ENCODE measurements around the gene CAMTA1. TPM values are rescaled to one million over a fixed set of nuclear protein-coding genes. Genes with fewer than 3 reads are reported as not detected.
"Not testable (repeated sequence)": the region's sequence is repeated elsewhere in the genome, so short reads cannot be mapped to it uniquely, and the experiment has no call there.

Gene CAMTA1
- total RNA-seq, 1 donor from 2014 or later, result 67.9 TPM

DNA sequence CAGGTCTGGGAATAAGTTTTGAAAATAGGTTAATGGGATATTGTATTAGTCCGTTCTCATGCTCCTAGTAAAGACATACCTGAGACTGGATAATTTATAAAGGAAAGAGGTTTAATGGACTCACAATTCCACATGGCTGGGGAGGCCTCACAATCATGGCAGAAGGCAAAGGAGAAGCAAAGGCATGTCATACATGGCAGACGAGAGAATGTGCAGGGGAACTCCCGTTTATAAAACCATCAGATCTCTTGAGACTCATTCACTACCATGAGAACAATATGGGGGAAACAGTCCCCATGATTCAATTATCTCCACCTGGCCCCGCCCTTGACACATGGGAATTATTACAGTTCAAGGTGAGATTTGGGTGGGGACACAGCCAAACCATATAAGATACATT is 60.5 kb downstream of the CAMTA1 start:
- not testable (repeated sequence) for DNase-seq (ENCODE audit: low spot score)

DNA sequence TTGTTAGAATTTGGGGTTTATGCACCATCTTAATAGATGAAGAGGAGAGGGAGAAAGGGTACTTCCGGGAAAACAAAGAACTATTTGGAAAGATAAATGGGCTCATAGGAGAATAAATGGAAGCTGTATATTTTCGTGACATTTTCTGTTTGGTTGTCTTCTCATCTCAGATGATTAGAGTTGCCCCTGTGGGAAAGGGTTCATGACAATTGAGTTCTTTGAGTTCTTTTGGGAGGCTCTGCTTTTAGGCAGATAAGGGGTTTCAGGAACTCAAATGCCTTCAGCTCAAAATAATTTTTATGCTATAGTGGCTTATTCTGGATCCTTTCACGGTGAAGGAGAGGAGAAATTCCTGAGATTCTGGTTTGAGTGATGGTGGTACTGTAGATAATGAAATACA is 63.6 kb downstream of the CAMTA1 start:
- no peak for DNase-seq (ENCODE audit: low spot score)

DNA sequence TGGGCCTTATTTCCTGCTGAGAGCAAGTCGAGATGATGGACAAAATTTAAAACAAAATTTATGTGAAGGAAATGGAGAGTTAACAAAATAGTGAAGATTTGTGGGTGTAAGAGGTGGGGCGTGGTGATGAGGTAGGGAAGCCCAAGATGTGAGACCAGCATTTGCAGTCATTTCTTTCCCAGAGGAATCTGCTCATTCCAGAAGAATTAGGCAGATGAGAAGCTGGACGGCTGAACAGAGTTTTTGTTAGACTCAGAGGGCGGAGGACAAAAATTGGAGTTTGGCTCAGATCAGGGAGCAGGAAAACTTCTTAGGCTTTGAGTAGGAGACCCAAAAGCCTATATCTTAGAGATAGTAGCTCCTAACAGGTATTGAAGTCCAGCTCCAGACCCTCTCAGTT is 65.3 kb downstream of the CAMTA1 start:
- no peak for DNase-seq (ENCODE audit: low spot score)

DNA sequence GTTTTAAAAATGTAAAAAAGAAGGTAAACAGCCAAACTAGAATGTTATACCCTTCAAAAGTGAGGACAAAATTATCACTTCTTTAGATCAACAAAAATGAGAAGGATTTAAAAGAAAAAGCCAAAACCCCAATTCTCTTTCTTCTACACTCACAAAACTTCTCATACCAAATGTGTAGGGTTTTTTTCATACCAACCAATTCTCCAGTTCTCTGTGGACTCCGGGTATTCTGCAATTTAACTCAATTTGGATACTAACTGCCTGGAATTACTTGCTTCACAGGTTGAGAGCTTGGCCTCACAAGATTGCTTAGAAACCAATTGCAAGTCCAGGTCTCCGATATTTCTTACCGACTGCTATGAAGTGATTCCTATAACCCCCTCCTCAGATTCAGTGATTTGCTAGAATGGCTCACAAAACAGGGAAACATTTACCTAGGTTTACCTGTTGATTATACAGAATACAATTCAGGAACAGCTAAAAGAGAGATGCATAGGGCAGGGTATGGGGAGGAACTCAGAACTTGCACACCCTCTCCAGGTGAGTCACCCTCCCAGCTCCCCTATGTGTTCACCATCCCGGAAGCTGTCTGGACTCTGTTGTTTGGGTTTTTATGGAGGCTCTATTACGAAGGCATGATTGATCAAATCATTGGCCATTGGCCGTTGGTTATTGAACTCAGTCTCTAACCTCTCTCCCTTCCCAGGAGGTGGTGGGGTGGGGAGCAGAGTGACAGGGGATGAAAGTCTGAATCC is 67.1 kb downstream of the CAMTA1 start:
- no peak for DNase-seq (ENCODE audit: low spot score)

DNA sequence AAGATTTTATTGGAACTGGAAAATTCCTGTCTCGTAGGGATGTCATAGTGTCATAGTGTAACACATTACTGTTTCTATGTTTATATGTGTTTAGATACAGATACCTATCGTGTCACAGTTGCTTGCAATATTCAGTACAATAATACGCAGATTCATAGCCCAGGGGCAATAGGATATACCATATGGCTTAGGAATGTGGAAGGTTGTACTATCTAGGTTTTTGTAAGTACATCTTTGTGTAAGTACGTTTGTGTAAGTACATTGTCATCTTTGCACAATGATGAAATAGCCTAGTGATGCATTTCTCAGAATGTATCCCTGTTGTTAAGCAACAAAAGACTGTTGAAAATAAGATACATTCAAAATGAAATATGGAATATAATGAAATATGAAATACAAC is 68.9 kb downstream of the CAMTA1 start:
- no peak for DNase-seq (ENCODE audit: low spot score)

DNA sequence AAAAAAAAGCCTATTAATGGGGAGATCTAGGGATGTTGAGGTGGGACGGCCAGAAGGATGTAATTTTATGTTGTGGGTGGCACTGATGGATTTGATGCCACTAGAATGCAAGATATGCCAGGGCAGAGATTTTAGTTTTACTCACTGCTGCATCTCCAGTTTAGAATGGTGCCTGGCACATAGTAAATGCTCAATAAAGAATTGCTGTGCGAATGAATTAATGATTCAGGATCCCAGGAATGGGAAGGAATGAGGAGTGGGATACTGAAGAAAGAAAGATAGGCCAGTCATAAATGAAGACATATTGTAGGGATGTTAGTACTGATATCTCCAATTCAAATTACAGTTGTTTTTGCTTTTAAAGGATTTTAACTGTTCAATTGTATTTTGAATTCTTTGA is 72.6 kb downstream of the CAMTA1 start:
- no peak for DNase-seq (ENCODE audit: low spot score)

DNA sequence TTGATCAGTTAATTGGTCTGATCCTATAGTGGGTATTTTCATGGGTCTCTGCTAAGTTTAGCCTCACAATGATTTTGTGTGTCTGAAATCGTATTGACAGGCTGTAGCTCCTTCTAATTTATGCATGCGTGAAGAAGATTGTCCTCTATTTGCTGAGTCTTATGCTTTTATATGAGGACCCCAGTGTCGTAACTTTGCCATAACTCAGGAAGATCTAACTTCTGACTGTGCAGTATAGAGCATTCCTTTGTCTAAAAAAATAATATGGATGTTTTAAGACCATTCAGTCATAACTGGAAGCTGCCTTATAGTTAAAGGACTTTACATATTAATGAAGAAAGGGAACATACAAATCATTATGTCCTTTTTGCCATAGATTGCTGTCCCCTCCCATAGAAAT is 73.3 kb downstream of the CAMTA1 start:
- DNase-seq (ENCODE audit: low spot score), result no peak

DNA sequence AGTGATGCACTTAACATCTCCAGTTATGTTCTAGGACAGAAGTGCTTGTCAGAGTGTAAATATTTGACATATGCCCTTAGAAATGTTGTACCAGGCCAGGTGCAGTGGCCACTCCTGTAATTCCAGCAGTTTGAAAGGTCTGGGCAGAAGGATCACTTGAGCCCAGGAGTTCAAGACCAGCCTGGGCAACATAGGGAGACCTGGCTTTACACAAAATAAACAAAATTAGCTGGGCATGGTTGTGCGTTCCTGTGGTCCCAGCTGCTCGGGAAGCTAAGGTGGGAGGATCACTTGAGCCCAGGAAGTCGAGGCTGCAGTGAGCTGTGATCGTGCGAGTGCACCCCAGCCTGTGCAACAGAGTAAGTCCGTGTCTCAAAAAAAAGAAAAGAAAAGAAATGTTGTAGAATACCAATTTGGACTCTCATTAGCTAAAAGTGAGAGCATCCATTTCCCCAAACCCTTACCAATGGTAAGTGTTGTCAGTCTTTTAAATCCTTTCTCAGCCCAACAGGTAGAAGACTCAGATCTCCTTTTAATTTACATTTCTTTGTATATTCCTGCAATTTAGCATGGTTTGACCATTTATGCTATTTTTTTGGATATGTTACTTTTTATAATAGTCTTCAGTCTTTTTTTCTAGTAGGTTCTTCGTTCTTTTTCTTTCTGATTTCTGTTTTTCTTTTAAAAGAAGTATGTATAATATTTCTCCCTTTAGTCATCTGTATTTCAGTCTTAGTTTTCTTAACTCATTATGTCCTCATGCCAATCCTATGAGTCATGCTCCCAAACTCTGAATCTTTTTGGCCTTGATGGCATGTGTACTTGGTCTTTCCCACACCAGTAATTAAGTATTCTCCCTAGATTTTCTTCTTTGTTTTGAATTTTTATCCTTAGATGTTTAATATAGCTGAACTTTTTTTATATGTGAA is 74.4 kb downstream of the CAMTA1 start:
- no peak for DNase-seq (ENCODE audit: low spot score)

DNA sequence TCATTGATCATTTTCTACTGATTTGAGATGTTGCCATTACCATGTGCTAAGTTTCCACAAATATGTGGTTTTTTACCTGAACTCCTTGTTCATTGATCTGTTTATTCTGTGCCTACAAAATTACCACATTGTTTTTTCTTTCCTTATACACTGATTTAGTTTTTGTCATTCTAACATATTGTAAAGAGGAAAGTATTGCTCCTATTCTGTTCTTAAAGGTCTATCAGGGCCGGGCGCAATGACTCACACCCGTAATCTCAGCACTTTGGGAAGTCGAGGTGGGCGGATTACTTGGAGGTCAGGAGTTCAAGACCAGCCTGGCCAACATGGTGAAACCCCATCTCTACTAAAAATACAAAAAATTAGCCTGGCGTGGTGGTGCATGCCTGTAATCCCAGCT is 75.1 kb downstream of the CAMTA1 start:
- no peak for DNase-seq (ENCODE audit: low spot score)

DNA sequence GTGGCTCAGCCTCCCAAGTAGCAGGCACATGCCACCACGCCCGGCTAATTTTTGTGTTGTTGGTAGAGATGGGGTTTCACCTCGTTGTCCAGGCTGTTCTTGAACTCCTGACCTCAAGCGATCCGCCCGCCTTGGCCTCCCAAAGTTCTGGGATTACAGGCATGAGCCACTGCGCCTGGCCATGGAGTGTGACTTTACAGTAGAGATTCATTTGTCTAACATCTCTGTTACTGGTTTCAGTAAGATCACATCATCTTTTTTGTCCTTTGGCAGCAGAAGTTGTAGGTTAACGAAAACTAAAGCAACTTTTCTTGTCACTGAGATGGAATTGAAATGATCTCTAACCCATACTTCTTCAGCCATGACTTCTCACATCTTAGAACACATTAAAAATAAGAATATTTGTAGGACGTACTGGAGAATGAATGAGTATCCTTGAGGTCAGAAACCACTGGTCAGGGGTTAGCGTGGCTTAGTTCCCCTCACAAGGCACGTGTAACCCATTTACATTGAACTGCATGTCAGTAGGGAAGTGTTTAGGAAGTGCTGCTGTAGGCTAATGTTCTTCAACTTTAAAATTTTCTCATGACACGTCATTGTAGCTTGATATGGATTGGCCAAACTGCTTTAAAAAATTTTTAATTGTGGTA is 75.9 kb downstream of the CAMTA1 start:
- DNase-seq (ENCODE audit: low spot score), result no peak

DNA sequence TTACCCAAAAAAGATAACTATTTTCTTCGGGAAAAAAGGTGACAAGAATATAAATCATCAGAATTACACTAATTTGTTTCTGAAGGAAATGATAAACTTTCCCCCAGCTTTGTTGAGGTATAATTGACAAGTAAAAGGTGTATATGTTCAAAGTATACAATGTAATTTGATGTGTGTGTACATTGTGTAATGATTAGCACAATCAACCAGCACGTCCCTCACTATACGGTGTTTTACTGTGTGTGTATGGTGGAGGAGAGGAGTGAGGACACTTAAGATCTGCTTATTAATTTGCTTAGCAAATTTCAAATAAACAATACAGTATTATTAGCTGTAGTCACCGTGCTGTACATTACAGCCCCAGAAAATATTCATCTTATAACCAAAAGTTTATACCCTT is 77.7 kb downstream of the CAMTA1 start:
- no peak for DNase-seq (ENCODE audit: low spot score)

DNA sequence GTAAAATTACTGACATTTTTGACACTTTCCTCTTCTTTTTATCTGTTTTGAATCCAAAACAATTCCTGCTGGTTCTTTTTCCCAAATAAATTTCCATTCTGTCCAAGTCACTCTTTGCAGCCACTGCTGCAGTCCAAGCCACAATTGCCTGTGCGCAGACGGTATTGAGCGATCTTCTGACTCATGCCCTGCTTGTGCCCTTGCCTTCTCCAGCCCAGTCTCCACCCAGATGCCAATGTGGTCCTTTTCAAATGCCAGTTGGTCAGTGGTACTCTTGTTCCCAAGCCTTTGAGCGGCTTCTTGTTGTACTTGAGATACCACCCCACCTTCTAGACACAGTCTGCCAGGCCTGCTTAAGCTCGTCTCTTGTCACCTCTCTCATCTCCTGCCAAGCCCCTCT is 78.9 kb downstream of the CAMTA1 start:
- no peak for DNase-seq (ENCODE audit: low spot score)

DNA sequence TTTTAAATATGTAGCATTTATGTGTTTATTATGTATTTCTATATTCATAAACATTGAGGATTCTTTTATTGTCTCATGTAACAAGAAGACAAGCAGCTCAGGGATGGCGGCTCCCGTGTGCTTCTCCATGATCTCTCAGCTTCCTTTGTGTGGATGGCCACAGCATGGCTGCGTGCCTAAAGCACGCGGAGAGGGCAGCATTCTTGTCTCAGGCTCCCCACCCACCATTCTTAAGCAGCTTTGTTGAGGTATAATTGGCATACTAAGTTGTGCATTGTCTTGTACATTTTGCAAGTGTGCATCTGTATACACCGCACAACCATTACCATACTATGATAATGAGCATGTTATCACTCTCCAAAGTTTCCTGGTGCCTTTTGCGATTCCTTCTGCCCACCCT is 81.6 kb downstream of the CAMTA1 start:
- DNase-seq (ENCODE audit: low spot score), result no peak

DNA sequence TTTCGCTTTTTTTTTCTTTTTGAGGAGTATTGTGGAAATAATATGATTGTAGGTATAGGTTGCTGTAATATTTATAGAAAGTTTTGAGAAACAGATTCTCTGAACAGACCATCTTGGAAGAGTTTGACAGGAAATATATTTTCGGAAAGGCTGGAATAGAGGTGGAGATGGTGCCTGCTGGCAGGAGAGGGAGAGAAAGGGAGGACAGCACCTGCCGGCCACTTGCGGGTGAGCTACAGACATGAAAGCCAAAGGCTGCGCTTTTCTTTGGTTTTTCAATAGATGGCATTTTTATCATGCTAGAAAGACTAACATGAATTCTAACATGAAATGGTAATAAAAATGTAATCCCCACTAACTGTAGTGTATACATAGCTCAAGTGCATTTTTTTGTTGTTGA is 82.1 kb downstream of the CAMTA1 start:
- no peak for DNase-seq (ENCODE audit: low spot score)

DNA sequence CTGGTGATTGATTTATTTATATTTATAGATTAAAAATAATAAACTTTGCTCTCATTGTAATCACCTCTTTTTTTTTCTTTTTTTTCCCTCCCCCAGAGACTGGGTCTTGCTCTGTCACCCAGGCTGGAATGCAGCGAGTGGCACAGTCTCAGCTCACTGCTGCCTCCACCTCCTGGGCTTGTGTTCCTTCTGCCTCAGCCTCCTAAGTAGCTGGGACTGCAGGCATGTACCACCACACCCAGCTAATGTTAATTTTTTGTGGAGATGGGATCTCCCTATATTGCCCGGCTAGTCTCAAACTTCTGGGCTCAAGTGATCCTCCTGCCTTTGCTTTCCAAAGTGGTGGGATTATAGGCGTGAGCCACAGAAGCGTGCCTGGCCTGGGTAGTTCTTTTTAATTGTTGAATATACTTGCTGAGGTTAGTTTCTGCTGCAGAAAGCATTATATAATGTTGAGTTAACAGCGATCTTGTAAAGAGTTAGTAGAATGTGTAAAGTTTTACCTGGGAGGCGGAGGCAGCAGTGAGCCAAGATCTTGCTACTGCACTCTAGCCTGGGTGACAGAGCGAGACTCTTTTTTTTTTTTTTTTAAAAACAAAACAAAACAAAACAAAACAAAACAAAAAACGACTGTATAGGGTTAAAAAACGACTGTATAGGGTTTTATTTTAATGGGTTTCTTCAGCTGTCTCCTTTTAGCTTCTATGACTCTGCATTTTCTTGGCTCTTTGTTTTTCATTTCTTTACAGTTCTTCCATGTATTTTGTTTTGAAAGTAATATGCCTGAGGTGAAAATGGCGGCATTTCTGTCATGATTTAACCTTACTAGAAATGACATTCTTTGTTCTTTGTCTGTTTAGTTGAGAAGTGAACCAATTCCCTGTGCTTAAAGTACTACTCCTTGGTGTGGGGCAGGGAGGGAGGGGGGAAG is 82.7 kb downstream of the CAMTA1 start:
- DNase-seq (ENCODE audit: low spot score), result no peak

DNA sequence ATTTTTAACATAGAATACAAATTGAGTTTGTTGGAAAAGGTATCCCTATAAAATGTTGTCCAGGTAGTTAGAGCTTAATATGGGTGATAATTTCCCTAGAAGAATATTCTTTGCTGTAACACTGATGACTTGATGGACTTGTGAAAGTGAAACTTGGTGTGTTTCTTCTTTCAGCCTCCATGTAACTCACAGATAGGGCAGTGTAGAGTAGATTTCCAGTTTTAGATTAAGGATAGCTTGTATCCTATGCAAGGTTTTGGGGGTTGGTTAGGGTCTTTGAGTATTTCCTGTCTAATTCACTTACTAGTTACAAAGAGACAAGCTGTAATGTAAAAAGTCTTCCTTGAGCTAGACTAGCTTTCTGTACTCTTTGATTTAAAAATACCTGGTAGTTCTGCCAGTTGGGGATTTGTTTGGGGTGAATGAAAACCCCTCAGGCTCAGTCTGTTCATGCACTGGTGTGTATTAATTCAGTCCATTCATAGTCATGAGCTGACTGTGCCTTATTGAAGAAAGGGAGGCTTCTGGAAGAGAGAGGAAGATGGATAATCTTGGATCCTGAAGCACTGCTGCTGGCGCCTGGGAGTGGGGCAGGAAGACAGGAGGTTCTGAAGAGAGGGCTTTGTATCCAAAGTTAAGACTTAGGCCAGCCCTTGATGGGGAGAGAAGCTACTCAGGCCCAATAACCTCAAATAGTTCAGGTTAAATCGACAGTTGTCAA is 83.6 kb downstream of the CAMTA1 start:
- no peak for DNase-seq (ENCODE audit: low spot score)

DNA sequence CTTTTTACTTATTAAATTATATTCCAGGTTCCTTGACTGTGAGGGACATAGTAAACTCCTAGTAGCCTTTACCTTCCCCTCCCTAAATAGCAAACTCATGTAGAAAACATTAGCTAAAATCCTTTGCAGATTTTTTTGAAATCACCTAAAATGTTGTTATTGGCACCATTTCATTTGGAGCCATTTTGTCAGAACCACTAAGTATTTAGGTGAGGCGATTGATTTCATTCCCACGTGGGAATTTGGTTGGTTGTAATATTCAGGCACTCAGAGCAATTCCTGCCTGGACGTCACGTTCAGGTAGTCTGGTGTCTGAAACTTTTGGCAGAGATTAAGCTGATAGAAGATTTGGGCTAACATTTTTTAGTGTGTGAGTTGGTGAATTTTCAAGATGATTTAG is 84.3 kb downstream of the CAMTA1 start:
- no peak for DNase-seq (ENCODE audit: low spot score)

DNA sequence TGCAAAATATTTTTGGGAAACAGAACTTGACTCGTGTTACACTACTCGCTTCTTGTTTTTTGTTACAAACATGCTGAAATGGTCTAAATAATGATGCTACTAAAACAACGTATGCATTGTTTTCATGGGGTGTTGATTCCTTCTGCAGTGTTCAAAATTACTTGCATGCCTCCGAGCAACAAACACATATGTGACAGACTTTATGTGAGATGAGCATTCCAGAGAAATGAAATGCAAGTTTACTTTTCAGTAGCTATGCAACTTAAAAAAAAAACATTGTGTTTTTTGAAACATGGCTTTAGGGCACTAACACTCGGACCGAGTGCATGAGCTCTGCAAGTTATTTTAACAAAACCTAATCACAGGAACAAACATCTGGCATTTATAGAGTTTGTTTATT is 84.8 kb downstream of the CAMTA1 start:
- DNase-seq (ENCODE audit: low spot score), result no peak

DNA sequence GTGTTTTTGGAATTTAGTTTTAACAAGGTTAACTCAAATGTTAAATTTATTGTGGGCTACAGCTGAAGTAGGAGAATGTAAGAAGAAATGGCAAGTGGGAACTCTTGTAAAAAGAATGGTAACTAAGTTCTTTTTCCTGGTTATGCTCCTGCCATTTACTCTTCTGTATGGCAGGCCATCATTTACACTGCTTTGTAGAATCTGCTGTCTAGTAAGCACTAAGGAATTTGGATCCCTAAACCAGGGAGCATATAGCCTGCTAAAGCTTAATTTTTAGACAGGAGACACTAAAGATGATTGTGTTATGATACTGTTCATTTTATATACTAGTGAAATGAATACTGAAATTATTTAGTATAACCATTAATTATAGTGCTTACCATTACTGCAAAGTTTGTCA is 85.3 kb downstream of the CAMTA1 start:
- no peak for DNase-seq (ENCODE audit: low spot score)

DNA sequence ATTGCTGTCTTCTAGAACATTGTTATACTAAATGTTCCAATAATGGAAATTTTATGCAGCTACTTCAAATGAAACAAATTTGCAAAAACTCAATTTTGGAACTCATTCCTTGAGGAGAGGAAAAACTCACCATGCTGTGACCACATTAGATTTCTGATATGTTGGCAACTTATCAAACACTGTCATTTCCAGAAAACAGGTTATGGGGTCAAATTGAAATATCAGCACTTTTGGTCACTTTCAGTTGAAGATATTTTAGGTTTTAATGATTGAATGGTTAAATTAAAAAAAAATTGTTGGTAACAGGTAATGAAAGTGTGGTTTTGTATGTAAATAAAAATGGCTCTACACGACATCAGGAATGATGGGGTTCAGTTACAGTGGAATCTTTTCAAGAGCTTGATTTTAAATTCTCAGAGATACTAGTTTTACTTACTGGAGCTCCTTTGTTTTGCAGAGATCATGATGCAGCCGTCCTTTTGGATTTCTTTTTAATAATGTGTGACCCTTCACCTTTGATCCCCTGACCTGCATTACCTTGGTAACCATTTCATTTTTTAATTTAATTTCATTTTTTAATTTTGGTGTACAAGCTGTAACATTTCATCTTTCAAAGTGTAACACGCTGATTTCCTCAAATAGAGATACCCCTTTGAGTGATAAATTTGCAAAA is 86.2 kb downstream of the CAMTA1 start:
- DNase-seq (ENCODE audit: low spot score), result no peak

All from mucosa of gallbladder (tissue), 1 donor.